ENCODE data around the gene DNER.

GRCh38 chr2:229610872-229611271, 103.5 kb downstream of the DNER start:
- TF ChIP-seq CTCF (conservative IDR thresholded peaks at IDR 0.05; ENCODE audit: low read depth, low read length) (no peak), MXI1 (IDR thresholded peaks at IDR 0.05; ENCODE audit: borderline replicate concordance, low read depth, low read length) (no peak), FOS (IDR thresholded peaks at IDR 0.05; ENCODE audit: low read depth, low read length) (no peak), RAD21 (IDR thresholded peaks at IDR 0.05; ENCODE audit: low read length) (no peak), RFX5 (IDR thresholded peaks at IDR 0.05; ENCODE audit: low read depth, low read length) (no peak), POLR2A (IDR thresholded peaks at IDR 0.05; ENCODE audit: low read depth, low read length) (no peak), CEBPB (IDR thresholded peaks at IDR 0.05; ENCODE audit: low read depth, low read length) (no peak), BHLHE40 (IDR thresholded peaks at IDR 0.05; ENCODE audit: low read depth, low read length) (no peak), MAZ (IDR thresholded peaks at IDR 0.05; ENCODE audit: borderline replicate concordance, low read depth, low read length) (no peak), NFE2L2 (IDR thresholded peaks at IDR 0.05; ENCODE audit: low read depth, low read length) (no peak), RCOR1 (IDR thresholded peaks at IDR 0.05; ENCODE audit: insufficient replicate concordance, low read length) (no peak), USF2 (IDR thresholded peaks at IDR 0.05; ENCODE audit: low read depth, low read length) (no peak)

Data from IMR-90 (cell line).